ENCODE data around the gene CSGALNACT2.

CSGALNACT2 gene

GRCh38 chr10:43124574-43125273 lies 13.5 kb upstream of the CSGALNACT2 start:
- DNase-seq = no peak

GRCh38 chr10:43125274-43125845 lies 12.9 kb upstream of the CSGALNACT2 start:
- no peak for DNase-seq

- DNase-seq = no peak
Measured at GRCh38 chr10:43125881-43126731, 12.1 kb upstream of the CSGALNACT2 start.

GRCh38 chr10:43126759-43127424 lies 11.4 kb upstream of the CSGALNACT2 start:
- no peak for DNase-seq

- no peak for DNase-seq
Measured at GRCh38 chr10:43127442-43127841, 10.8 kb upstream of the CSGALNACT2 start.

GRCh38 chr10:43128331-43128730 lies 9.9 kb upstream of the CSGALNACT2 start:
- no peak for DNase-seq

- peak; percentile 69 for DNase-seq
Measured at GRCh38 chr10:43128958-43129706, 9.1 kb upstream of the CSGALNACT2 start.

GRCh38 chr10:43130770-43131171 lies 7.5 kb upstream of the CSGALNACT2 start:
- no peak for DNase-seq

- no peak for DNase-seq
Measured at GRCh38 chr10:43131256-43131655, 7.0 kb upstream of the CSGALNACT2 start.

- no peak for DNase-seq
Measured at GRCh38 chr10:43131906-43132305, 6.3 kb upstream of the CSGALNACT2 start.

GRCh38 chr10:43132867-43133787 lies 5.1 kb upstream of the CSGALNACT2 start:
- DNase-seq = no peak

- no peak for DNase-seq
Measured at GRCh38 chr10:43134126-43134905, 3.9 kb upstream of the CSGALNACT2 start.

GRCh38 chr10:43135064-43135463 lies 3.2 kb upstream of the CSGALNACT2 start:
- no peak for DNase-seq

GRCh38 chr10:43135656-43136055 lies 2.6 kb upstream of the CSGALNACT2 start:
- no peak for DNase-seq

- no peak for DNase-seq
Measured at GRCh38 chr10:43136432-43136831, 1.8 kb upstream of the CSGALNACT2 start.

GRCh38 chr10:43136995-43137716 lies 1.1 kb upstream of the CSGALNACT2 start:
- no peak for DNase-seq

- DNase-seq = no peak
Measured at GRCh38 chr10:43137717-43138020, 576 bp upstream of the CSGALNACT2 start.

- DNase-seq = peak; percentile 18
Measured at GRCh38 chr10:43138757-43139241, 554 bp downstream of the CSGALNACT2 start.

- no peak for DNase-seq
Measured at GRCh38 chr10:43141421-43141820, 3.2 kb downstream of the CSGALNACT2 start.

GRCh38 chr10:43145311-43145710 lies 7.1 kb downstream of the CSGALNACT2 start:
- DNase-seq = no peak

Measured in GF-D8 (cell line).